DMS 273 (cell line): ENCODE measurements around the gene FOXN4.

Source experiments
- DNase-seq: peaks from one replicate; lab custom pipeline; 2025; ENCODE audit not compliant: unreplicated experiment; lab: John Stamatoyannopoulos, UW

FOXN4 gene

DNA sequence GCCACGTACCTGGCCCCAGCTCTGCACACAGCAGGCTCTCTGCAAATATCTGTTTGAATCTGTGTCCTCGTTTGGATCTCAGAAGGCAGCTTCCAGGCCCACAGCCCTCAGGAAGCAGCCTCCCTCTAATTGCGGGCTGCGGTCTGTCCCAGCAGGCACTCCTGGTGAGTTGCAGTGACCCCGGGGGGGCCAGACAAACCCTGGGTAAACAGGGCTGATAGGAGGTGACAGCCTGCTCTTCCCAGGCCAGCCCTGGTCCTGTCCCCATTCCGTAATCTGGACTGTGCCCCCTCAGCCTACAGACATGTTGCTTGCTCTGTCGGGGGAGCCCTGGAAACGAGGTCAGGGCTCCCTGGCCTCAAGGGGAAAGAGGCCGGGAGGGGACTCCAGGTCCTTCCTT lies 2.0 kb downstream of the FOXN4 start:
- no peak for DNase-seq

DNA sequence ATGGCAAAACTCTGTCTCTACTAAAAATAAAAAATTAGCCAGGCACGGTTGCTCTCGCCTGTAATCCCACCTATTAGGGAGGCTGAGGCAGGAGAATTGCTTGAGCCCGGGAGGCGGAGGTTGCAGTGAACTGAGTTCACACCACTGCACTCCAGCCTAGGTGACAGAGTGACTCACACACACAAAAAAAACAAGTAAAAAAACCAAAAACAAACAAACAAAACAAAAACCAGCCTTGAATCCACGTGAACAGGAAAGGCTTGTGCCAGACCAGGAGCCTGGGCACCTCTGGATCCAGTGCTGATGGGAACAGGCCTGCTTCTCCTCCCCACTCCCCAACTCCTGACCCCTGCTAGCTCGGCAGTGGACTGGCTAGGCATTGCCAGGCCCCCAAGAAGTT lies 3.5 kb downstream of the FOXN4 start:
- no peak for DNase-seq

DNA sequence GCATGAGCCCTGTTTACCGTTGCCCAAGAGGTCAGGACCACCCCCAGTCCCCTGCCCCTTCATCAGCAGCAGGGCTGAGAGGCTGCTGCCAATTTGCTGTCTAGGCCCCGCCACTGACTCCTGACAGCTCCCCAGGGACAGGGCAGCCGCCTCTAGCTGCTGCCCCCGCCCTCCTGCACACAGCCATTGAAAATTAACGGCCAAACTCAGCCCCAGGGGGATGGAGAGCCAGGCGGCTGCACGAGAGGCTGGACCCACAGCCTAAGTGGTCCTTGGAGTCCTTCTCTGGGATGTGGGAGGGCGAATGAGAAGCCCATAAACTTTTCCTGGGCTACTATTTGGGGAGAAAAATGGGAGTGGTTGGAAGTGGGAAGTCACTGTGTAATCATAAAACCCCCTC lies 4.6 kb downstream of the FOXN4 start:
- DNase-seq, result peak; percentile 55

DNA sequence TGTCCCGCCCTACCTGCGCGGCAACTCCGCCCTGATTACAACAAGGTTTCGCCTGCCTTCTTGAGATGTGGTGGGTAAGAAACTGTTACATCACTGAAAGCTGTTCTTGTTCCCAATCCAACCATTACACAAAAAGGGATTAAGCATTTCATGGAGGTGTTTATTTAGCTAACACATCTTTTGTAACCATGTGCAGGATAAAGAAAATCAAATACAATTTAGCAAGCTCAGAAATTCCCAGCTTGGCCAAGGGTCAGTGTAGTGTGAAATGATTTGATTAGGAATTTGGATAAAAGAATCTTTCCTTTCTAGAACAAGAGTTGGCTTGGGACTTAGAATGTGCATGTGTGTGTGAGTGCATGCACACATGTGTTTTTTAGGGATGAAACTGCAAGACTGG lies 6.3 kb downstream of the FOXN4 start:
- no peak for DNase-seq

DNA sequence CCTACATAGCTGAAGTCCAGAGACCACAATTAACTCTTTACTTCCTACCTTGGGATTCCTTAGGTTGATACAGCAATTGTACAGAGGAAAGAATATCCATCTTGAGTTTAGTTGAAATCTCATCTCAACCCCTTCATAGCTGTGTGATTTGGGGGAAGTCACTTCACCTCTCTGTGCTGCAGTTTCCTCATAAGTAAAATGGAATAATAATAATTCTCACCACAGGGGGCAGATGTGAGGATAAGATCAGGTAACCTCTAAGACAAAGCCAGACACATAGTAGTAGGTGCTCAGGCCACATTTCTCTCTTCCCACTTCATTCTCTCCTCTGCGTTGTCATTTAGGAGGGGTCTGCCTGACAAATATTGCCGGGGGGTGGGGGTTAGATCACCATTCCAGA lies 6.7 kb downstream of the FOXN4 start:
- peak; percentile 25 for DNase-seq

DNA sequence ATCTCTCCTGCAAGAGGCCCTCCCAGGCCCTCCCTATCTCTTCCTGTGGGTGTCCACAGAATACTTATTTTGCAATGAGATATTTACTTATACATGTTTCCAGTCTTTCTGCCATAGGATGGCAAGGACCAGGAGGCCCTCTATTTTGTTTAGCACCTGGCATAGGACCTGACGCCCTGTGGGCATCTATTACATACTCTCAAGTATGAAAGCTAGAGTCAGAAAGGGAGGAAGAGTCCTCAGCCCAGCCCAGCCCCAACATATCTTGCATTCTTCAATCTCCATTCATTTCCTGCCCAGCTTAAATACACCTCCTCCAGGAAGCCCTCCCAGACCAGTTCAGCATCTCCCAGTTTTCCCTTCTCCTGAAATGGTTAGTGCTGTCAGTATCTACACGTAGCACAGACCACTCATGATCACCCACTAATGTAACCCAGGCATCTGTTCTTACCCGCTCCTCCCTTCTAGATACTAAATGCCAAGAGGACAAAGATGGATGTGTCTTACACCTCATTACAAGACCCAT lies 7.4 kb downstream of the FOXN4 start:
- DNase-seq, result no peak

DNA sequence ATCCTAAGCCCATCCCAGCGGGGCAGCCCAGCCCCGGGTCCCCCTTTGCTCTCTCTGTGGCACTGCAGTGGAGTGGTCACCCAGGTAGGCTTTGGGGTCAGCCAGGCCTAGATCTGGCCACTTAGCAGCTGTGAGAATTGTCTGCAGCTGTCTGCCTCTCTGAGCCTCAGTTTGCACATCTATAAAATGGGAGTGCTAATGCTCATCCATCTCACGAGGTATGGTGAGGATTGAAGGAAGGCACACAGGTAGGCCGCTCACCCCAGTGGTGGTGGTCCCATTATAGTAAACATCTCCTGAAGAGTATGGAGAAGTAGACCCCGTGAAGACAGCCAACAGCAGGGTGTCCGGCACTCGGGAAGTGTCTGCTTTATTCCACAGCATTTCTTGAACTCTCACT lies 9.2 kb downstream of the FOXN4 start:
- DNase-seq, result no peak

DNA sequence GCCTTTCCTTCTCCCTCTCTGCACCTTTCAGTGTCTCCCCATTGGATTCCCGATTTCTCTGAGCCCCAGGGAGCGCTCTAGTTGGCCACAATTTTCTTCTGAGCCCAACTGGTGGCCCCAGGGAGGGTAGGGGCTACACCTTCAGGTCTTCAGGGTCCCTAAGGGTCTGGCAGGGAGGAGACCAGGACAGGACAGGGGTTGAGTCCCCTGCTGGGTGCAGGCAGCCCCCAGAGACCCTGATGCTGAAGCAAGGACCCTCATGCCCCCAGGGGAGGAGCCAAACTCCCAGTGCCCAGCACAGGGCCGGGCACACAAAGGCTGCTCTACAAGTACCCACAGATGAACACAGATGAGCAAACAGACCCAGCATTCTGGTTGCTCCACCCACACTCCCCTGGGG lies 12.7 kb downstream of the FOXN4 start:
- no peak for DNase-seq

DNA sequence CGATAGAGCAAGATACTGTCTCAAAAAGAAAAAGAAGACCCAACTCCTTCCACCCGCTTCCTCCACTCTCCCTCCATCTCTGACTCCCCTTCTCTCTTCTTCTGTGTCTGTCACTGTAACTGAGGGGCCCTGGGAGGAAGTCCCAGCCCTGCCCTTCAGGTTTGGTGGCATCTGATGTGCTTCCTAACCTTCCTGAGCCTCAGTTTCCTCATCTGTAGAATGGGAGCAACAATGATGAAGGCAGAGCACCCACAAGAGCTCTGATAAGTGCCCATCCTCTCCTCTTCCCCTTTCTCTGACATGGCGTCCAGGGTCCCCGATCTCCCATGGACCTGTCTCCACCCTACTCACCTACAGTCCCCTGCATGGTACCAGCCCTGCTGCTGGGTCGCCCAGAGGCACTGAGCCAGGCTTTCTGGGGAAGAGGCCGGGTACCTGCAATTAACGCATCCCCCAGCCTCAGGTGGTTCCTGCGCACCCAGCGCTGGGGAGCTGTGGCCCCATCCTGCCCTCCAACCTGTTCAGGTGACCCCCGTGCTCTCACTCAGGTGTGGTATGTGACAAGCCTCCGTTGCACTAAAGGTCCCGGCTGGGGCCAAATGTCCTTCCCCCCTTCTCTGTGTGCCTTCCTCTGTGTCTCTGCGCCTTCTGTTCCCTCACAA lies 13.2 kb downstream of the FOXN4 start:
- DNase-seq, result no peak

DNA sequence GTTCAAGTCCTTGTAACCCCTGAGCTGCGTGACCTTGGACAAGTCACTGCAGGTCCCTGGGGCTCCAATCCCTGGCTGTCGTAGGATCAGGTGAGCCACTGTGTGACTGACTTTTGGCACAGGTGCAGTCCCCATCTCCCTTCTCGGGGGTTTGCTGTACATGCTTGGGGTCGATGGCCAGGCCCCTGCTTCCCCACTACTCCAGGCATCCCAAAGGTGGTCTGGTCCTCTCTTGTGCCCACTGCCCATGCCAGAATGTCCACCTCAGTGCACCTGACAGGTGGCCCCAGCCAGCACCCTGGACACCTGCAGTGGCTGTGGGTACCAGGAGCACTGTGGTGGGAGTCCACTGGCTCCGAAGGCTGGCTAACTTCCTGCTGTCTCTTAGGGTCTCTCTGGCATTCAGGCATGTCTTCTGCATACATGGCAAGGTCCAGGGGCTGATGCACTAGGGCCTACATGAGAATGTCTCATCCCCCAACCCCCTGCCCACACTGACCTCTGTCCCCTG lies 14.7 kb downstream of the FOXN4 start:
- no peak for DNase-seq

DNA sequence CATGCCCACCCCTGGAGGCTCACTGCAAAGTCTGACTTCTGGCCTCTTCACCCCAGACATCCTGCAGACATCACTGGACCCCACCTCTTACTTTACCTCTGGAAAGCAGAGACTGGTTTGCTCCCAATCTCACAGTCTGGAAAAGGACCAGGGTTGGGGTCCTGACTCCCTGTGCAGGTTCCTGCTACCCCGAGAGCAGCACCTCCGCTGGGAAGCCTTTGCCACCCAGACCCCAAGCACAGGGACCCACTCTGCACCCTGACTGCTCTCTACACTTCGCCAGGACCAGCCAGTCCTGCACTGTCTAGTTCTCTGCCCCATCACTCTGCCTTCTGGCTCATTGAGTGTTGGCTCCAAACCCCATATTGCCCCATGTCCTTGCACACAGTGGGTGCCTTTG lies 16.0 kb downstream of the FOXN4 start:
- DNase-seq, result no peak

DNA sequence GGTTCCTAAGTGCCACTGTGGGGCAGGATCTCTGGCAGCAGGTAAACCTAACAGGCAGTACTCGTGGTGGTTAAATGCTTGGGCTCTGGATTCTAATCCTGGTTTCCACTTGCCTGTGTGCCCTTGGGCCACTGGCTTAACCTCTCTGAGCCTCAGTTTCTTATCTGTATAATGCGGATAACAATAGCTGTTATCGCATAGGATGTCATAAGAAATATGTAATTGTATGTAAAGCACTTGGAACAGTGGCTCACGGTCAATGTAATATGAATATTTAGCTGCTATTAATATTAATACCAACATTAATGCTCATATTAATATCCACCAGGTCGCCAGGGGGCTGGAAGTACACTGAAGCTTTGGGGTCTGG lies 16.8 kb downstream of the FOXN4 start:
- DNase-seq, result no peak

DNA sequence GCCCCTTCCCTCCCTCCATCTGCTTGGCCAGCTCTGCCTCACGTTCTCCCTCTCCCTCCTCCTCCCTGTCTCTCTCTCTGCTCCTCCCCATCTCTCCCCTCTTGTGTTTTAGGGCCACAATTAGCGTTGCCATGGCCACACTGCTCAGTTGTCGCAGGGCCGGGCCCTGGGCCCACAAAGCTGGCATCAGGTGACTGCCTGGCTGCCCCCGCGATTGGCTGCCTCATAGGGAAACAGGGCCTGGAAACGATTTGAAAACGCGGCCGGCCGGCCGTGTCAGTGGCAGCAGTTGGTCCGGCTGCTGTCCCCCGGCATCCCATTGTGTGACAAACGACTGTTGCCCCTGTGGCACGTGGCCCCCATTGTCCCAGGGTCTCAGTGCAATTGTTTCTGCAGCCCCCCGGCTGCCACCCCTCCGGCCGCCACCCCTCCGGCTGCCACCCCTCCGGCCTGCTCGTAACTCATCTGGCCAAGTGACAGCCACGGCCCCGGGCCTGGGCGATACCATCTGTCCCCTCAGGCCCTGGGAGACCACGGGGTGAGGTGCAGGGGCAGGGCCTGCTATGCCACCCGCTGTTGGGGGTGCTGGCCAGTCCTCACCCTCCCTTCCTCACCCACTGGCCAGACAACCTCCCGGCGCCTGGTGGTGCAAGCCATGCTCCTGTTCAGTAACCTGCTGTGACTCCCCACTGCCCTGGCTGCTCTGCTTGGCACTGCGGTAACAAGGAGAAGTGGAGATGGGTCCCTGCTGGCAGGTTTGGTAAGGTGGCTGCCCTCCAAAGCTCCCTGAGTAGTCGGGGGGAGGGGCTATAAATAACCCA lies 17.4 kb downstream of the FOXN4 start:
- peak; percentile 97 for DNase-seq

DNA sequence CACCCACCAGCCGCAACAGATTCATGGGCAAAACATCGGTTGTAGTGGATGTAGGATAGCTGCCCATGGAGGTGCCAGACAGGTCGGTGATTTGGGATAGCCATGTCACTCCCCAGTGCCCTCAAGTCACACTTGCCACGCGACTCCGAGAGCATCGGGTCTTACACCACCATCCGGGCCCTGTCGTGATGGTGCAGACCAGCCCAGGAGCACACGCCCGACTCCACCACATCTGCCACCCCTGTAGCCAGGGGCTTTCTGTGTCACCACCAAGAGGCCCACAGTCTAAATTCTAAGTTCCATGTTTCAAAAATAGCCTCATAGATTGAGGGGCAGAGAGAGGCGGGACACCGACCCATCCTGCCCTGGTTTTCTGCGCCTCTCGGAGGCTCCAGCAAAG lies 18.0 kb downstream of the FOXN4 start:
- no peak for DNase-seq

DNA sequence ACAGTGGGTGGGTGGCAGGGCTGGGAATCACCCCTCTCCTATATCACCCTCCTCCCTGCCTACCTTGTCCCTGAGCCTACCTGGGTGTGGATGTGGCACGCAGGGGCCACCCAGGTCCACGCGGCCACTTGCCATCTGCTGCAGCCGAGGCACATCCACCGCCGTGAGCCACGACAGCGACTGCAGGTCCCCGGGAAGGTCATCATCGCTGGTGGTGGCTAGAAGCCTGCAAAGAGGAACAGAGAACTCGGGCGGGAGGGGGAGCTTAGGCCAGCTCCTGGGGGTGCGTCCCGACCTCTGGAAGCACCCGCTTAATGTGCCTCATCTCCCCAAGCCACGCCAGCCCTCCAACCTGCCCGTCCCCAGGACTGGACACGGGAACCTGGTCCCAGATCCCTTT lies 19.0 kb downstream of the FOXN4 start:
- DNase-seq, result peak; percentile 39

DNA sequence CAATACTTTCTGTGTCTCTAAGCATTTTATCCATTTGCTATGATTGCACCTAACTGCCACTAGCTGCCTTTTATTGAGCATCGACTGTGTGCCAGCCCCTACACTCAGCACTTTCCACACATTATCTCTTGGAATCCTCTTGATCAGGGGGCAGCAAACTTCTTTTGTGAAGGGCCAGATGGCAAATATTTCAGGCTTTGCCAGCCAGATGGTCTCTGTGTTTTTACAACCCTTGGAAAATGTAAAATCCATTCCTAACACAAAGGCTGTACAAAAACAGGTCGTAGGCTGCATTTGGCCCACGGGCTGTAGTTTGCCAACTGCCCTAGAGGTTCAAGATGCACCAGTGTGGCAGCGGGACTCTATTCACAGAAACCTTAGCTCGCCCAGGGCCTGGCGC lies 19.5 kb downstream of the FOXN4 start:
- peak; percentile 90 for DNase-seq

DNA sequence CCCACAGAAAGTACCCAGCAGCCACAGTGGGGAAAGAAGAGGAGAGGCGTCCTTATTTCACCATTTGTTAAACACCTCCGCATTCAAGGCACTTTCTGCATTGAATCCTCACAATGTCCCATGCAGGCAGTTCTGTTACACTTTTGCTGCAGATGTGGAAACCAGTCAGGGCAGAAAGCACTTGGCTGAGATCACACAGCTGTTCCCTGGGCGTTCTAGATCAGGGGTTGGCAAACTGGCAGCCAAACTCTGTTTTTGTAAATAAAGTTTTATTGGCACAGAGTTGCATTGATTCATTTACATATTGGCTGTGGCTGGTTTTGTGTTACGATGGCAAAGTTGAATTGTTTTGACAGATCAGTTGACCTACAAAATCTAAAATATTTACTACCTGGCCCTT lies 20.1 kb downstream of the FOXN4 start:
- peak; percentile 80 for DNase-seq

DNA sequence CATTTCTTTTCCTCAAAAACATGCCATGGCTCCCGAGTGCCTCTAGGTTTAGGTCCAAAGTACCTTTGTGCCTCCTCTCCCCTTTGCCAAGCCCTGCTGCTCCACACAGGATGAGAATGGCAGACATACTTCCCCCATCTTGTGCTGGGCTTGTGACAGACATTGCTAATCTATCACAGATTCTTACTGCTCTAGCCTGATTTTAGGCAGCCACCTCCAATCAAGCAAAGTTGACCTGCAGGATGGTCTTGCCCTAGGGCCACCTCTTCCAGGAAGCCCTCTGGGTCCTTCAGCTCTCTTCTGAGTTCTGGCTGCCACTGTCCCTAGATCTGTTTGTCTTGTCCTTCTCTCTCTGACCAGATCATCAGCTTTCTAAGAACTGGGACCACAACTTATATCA lies 20.5 kb downstream of the FOXN4 start:
- DNase-seq, result peak; percentile 44

DNA sequence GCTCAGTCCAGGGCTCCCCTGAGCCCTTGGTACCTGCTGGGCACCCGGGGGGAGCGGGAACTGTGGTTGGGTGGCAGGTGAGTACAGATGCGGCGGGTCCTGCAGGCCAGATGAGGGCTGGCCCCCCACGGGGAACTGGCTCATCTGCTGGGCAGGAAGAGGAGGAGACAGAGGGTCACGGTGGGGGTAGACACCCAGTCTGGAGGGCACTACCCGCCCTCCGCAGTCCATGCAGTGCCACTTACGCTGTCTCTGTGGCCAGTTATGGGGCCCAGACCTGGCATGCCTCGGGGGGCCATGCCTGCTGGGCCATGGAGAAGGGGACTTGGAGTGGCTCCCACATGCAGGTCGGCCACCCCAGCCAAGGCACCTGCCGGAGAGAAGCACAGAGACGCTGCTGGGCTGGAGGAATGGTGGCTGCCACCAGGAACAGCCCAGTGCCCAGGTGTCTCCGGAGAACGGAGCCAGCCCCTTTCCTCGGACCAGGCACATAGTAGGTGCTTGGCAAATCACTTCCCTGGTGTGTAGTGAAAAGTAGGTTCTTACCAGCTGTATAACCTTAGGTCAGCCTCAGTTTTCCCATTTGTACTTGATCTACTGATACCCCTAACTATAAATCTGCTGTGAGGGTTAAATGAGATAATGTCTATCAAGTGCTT lies 21.1 kb downstream of the FOXN4 start:
- no peak for DNase-seq

DNA sequence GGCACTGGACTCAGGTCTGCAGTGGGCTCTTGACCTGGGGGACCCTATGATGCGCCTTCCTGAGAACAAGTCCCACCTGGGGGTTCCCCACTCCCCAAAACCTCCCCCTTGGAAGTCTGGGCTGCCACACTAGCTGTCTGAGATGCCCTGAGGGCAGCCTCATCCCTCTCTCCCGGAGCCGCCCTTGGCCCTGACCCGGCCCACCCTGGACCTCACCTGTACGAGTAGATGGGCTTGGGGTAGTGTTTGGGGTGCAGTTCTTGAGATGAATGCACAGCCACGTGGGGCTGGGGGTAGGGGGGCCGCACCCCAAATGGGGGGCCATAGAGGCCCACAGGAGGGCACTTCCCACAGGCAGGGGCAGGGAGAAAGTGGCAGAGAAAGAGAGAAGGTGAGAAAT lies 21.9 kb downstream of the FOXN4 start:
- no peak for DNase-seq

DNA sequence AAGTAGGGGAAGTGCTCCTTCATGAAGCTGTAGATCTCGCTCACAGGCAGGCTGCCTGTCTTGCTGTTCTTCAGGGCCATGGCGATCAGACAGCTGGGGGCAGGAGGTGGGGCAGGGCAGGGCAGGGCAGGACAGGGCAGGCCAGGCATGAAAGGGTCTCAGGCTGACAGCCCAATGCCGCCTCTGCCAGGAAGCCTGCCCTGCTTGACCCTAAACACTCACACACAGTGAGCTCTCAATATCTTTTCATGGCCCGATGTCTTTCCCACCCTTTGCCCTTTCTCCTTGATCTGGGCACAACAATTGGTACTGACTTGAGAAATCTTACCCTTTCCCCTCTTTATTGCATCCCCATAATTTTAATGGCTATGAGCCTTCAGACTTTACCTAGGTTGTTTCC lies 22.4 kb downstream of the FOXN4 start:
- DNase-seq, result no peak

DNA sequence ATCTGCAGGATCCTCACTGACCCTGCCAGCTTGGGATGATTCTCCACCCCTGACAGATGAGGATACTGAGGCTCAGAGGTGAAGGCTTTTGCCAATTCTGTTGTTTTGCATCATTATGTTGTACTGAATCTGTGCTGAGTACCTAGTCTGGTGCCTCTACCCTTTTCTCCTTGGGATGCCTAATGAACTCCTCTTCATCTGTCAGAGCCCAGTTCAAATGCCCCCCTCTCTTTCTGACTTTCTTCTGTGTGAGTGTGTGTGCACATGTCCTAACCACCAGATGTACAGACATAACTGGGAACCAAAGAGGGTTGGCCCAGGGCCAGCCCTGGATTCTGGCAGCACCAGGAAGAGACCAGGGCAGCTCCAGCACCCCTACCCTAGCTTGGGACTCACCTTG lies 22.8 kb downstream of the FOXN4 start:
- DNase-seq, result peak; percentile 61
